Islet of Langerhans (tissue), 1 donor: ENCODE data around the gene MCC.

Experiments used
- FAIRE-seq: peaks from one replicate; lab custom pipeline; 2011; peaks lifted over from hg19 to GRCh38; lab: Jason Lieb, UNC

MCC gene

DNA sequence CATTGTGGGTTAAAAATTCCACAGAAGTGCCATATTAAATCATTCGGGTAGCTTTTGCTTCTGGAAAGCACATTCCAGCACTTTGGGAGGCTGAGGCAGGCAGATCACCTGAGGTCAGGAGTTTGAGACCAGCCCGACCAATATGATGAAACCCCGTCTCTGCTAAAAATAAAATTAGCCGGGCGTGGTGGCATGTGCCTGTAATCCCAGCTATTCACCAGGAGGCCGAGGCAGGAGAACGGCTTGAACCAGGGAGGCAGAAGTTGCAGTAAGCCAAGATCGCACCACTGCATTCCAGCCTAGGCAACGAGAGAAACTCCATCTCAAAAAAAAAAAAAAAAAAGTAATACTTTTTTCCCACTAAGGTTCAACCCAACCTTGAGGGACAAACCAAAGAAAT is 243.3 kb downstream of the MCC start:
- FAIRE-seq = no peak

DNA sequence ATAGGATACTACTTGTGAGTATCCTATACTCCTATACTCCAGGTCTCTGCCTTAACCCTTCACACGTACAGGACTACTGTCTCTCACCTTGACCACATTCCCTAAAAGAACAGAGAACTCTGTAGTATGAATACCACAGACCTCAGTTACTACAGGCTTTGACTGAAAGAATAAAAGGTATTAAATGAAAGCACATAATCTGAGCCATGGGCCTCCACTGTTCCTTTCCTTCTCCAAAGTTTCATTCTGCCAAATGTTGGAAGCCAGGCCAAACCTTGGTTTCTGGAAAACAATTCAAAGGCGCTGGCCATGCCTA is 244.9 kb downstream of the MCC start:
- no peak for FAIRE-seq

DNA sequence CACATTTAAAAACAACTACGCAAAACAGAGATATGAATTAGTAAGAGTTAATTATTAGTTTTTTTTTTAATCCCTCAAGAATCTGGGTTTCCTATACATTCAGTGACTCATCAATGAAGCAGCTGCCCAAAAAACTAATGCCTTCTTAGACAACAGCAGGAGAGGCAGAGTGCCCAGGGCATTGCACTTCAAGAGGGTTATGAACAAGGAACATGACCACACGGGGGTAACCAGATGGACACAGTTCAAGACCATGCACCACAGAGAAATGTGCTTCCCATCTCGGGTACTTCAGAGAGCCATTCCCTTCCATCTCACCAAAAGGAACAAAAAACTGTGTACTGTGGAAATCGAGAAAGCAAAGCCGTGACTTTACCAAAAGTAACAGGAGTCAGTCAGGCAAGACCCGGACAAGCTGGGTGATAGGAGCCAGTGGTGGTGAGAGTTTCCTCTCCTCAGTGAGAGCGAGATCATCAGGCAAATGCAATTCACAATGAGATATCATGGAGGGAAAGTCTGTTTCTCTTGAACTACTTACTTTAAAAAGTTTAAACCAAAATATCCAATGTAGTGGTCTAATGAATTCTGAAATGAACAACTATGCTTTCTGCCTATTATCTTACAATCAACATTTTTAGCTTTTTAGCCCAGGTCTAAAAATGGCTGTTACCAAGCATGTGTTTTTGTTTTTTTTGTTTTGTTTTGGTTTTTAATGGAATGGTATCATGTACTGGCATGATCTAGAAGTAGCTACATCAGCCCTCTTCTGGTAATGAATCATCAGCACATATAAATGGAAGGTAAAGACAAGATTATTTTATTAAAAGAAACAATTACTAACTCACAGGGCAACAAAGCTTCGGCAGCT is 245.5 kb downstream of the MCC start:
- no peak for FAIRE-seq

DNA sequence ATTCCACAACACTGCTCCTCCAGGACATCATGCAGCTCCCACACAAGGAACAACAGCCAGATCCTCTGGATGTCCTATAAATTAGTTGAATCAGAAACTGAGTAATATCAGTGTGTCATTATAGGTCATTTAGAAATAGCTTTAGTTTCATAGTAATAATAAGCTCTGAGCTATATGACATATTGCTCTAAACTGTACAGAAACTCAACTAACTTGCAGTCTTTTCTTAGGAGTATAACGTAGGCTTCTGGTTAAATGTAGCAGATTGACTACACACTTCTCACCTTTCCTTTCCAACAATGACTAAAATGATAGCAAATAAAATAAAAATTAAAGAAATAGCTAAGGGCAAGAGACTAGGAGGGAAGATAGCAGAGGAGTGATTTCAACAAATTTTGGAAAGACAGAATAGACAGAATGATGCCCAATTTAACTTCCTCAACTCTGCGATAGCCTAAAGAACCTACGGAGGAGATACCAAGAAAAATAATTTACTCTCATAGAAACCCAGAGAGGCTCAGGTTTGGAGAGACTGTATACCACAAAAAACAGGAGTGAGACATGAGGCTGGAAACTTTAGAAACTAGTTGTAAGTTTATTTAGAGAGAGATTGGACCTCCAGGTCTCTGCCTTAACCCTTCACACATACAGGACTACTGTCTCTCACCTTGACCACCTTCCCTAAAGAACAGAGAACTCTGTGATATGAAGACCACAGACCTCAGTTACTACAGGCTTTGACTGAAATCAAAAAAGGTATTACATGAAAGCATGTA is 247.1 kb downstream of the MCC start:
- FAIRE-seq = no peak

DNA sequence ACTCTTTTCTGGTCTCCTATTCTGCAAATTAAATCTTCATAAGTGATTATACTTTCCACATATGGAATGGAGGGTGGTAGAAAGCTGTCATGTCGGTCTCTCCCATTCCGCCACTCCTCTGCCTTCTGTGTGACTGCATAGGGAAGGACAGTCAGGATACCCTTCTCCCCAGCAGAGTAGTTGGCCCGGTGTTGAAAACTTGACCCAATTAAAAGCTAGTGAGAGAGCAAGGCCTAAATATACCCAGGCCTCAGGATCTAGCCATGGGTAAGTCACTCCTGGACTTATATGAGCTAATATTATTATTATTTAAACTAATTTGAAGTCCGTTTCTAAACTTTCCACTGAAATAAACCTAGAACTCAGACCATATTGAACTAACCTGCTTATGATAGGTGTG is 248.2 kb downstream of the MCC start:
- no peak for FAIRE-seq

DNA sequence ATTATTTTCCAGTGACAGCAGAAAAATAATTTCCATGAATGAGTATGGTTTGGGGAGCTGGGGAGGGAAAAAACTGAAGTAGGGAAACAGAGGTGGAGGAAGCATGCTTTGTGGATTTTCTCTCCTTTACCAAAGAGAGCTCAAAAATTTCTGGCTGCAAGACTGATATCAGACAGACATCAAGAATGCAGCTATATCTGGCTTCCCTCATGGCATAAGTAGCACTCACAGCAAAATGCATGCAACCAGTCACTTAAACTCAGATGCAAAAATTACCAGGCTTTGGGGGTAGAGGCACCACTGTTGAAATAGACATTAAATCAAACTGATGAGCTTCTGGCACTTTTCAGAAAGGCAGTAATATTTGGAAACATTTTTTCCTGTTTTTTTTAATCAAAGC is 250.4 kb downstream of the MCC start:
- FAIRE-seq = no peak

DNA sequence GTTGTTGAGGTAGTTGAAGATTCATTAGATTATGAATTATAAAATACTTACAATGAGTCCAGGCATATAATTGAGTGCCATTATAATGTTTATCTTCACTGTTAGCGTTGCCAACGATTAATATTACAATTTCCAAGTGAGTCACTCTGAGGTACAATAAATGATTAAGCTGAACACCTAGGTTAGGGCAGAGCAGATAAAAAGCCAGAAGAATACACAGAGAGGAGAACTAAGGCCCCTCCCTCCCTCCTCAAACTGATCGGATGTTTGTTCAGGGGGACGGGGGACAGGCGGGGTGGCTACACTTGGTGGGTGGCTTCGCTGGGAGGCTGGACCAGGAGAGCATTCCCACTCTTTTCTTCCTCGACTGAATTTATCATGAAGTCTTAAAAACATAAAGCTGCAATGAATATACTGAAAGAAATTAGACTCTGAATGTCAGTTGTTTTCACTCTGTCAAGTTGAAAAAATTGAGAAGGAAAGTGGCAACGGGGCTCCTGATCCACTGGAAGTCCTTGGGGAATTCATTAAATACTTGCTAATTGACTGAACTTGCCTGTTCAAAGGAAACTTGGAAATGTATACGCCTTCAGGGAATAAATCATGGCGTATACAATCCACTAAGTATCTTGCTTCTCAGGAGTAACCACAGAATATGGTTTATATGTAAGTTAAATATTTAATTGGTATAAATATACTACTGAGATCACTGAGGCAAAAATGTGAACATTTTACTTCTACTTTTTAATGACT is 251.5 kb downstream of the MCC start:
- FAIRE-seq = peak; percentile 49

DNA sequence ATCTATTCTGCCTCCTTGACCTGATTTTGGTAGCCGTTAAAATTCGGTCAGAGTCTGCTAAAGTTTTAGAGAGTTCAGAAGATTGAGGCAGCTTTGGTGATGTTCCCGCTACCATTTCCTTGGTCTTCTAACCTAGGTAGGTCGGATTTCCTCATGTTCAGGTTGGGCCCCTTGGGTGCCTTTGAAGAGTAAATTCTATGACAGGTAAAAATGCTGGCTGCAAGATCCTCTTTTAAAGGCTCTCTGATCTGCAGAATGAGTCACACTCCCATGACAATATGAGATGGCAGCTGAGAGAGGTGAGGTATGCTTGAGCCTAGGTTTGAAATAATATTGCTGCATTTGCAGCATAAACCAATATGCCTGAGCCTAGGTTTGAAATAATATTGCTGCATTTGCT is 252.4 kb downstream of the MCC start:
- FAIRE-seq = no peak

DNA sequence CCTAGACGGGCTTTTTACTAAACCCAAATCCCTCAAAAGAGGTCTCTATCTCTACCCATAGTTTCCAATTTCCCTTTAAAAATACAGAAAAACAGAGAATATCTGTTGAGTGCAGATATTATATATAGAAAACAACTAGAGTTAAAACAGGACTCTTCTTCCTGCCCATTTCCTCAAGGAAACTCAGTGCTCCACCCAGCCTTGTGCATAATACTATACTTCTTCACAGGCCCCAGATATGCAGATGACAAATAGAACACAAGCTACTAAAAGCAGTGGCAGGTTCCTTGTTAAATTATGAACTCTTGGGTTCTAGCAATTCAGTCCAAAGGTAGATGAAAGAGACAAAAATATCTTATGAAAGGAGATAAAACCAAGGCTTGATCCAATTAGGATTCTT is 253.7 kb downstream of the MCC start:
- no peak for FAIRE-seq

DNA sequence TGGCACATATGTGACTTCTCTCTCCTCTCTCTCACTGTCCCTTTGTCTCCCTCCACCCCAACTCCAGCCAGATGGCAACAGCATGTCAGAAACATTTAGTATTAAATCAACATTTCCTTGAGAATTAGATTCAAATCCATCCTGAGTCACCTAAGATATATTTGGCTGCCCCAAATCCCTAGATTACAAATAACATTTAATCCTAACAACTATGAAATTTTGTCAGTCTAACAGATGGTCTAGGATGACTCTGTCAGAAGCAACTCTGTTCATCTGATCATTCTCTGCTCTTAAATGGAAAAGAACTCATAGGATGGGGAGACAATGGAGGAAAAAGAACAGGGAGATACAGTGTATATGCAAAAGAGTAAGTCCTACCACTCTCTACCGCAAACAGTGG is 254.6 kb downstream of the MCC start:
- FAIRE-seq = no peak

DNA sequence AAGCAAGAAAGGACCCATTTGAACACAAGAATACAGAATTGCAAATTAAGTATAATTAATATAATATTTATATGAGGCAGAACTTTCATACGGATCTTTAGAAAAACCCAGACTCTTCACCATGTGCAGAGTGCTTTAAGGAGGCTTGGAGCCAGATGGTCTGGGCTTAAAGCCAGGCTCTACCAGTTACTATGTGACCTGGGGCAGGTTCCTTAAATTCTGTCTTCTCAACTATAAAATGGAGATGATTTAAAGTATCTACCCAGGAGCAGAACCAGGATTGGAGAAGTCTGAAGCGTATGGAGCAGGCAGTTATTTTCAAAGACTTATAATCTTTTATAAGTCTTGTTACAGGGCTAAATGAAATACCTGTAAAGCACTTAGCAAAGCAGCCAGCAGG is 255.6 kb downstream of the MCC start:
- FAIRE-seq = no peak

DNA sequence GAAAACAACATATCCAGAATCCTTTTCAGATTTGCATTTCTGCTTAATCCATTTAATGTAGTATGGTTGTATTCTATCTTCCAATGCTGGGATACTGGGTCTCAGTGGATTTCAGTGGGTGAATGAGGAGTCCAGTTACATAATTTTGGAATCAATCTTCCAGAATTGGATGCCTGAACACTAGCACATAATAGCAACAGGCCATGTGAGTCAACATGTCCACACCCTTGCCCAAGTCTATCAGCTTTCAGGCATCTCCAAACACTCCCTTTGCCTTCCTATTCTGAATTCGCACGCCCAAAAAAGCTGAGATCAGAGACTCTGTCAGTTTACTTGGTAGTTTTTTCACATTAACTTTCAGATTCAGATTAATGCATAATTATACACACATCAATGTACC is 256.0 kb downstream of the MCC start:
- no peak for FAIRE-seq

DNA sequence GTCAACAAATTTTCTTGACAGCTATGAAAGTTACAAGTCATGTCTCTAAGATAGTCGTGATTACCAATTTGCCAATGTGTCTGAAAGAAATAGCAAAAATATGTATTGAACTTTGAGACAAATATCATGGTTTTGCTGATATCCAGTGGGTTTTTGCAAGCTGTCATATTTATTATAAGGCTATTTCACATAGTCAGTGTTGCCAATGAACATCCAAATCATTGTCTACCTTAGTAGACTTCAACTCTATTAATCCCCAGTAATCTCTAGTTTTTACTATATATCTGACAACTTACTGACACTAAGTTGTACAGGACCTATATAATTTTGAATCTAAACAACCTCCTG is 256.6 kb downstream of the MCC start:
- FAIRE-seq = peak; percentile 36

DNA sequence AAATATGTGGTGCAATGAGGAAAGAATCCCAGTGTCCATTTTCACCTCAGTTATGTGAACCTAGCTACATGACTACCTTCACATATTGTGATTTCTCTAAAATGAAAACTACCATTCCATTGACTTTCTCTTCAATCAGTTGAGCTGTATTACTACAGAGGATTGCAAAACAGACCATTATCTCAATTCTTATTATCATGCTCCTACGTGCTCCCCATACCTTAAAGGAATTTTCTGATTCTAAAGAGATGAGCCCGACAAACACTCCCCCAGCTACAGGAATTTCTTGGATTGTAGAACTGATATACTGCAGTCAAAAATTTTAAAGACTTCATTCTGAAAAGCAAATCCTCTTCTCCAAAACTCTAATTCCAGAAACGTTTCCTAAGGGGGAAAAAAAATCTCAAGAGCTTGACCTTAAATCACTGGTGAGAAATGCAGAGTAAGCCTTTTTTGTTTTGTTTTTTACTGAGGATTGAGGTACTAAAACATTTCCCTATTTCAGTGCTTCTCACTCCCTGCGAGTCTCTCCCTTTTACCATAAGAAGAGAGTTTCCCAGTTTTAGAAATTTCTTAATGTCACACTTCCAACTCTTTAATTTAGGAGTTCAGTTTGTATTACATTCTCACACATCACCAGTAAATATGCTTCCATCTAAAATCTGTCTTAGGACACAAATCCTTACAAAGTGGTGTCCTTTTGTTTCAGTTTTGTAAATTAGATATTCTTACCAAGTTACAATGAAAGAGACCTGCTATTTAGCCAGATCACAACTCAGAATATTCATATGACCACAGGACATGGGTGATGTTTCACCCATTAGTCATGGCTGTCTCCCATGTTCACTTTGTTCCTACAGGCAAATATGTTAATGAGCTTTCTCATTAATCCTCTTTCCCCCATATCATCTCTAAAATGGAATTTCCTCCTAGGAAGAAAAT is 257.3 kb downstream of the MCC start:
- FAIRE-seq = no peak

DNA sequence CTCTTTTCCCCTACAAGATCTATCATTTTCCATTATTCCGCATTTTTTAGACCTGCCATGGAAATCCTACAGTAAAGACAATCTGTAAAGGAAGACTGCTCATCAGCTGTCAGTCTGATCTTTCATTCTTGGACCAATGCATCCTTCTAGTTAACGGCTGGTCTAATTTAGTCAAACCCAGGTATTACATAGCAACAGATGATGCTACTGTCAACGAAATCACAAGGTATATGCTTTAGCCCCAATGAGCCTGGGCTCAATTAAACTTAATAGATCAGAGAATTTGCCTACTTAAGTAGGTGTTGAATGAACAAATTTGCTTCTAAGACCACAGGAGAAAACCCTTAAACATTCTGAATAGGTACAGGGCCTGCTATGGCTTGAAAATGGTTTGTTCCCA is 260.5 kb downstream of the MCC start:
- no peak for FAIRE-seq

DNA sequence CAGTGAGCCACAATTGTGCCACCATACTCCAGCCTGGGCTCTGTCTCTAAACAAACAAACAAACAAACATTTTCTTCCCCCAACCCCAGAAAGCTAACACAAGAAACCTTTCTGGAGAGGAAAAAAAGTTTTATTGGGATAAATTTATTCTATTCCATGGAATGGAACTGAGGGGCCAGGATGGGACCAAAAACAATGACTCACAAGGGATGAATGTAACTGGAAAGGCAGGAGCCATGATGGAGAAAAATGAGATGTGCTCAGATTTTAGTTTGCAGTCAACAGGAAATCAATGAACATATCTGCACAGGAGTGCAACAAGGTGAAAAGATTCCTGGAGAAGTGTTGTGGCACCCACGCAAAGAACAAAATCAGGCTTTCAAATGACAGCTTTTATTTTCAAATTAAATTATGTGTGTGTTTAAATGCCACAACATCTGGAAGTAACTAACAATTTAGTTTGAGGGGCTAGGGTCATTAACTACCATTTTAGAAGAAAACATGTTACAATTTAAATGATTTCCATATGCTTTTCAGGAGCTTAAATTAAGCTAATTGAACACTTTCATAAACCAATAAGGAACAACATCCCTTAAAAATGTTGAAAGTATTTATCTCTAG is 262.0 kb downstream of the MCC start:
- FAIRE-seq = no peak

DNA sequence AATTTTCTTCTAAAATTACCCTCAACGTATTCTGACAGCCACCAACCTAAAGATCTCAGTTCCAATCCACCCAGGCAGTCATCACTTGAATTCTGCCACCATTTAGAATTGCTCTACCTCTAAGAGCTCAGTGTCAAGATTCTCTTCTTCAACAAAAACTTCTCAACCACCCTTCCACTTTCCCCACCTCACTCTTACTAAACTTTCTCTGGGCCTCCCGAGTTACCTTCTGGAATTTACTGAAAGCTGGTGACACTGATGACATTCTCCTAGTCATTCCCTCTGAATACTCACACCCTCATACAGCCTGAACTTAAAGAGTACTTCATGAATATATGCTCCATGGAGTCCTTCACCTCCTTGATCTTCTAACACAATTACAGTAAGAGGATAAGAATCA is 263.0 kb downstream of the MCC start:
- no peak for FAIRE-seq

DNA sequence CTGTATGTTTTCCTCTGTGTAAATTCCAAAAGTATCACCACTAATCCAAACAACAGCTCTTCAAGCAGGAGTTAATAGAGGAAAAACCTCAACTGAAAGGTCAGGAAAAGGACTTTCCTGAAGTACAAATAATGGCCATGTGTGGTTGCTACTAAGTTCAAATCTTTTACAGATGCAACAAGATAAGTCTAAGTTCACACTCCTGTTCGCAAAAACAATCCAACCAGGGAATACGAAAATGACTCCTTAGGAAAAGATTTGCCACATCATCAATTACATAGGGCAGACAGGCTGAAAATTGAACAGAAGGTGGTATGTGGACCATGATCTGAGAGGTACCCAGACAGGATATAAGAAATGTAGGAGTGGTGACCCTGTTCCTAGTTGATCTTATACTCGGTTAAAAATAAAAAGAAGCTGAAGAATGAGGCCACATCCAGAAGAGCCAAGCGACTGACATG is 263.6 kb downstream of the MCC start:
- no peak for FAIRE-seq

DNA sequence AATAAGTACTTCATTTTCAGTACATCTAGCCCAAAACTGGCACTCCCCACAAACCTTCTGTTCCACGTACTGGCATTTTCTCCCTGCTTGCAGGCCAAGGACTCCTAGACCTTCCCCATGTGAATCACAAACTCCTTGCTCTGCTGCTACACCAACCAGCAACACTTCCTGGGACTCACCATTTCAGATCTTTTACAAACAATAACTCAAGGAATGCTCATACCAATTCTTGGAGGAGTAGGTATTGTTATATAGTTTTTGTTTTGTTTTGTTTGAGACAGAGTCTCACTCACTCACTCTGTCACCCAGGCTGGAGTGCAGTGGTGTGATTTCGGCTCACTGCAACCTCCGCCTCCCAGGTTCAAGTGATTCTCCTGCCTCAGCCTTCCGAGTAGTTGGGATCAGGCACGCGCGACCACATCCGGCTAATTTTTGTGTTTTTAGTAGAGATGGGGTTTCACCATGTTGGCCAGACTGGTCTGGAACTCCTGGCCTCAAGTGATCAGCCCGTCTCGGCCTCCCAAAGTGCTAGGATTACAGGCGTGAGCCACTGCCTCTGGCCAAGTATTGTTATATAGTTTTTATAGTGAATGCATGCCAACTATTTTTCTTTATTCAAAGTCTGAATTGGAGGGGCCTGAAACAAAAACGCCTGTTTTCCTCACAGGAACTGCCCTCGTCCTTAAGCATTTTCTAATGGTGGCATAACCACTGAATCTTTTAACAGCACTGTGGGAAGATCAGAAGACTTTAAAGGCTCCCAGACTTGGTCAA is 264.2 kb downstream of the MCC start:
- no peak for FAIRE-seq

DNA sequence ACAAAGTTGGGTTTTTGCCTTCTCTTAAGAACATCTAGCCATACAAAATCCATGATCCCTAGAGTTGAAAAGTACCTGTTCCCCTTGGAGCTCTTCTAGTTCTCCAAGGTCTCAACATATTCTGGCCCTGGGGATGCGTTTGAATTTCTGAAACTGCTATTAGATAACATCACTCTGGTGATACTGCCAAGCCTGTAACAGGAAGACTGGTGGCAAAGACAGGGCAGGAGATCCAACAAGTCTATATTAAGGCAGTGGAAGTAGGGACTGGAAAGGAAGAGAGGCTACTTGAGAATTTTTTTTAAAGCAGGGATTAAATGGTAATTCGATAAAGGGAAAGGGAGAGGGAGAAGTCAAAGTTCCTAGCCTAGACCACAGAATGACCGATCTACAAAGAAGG is 264.9 kb downstream of the MCC start:
- FAIRE-seq = no peak
